Activated CD8-positive, alpha-beta memory T cell treated with anti-CD3 and anti-CD28 coated beads, Interleukin-2, amount 50 U/mL, for 48 hours (primary cell): Measurements from ENCODE around the gene LRRN1.
"Not testable (repeated sequence)": the region's sequence is repeated elsewhere in the genome, so short reads cannot be mapped to it uniquely, and the experiment has no call there.

ENCODE experiments used
- DNase-seq: peaks from one replicate; pipeline ENCODE4 v3.0.0-alpha.2; 2020

The LRRN1 gene

GRCh38 chr3:3815206-3815605 is 16.0 kb downstream of the LRRN1 start:
- DNase-seq: no peak

- DNase-seq: no peak
Observed at GRCh38 chr3:3816034-3816433, 16.8 kb downstream of the LRRN1 start.

- no peak for DNase-seq
Observed at GRCh38 chr3:3817865-3818264, 18.6 kb downstream of the LRRN1 start.

GRCh38 chr3:3821777-3822176 is 22.5 kb downstream of the LRRN1 start:
- no peak for DNase-seq

GRCh38 chr3:3825035-3825434 is 25.8 kb downstream of the LRRN1 start:
- no peak for DNase-seq

- no peak for DNase-seq
Observed at GRCh38 chr3:3826521-3826920, 27.3 kb downstream of the LRRN1 start.

GRCh38 chr3:3827111-3827510 is 27.9 kb downstream of the LRRN1 start:
- no peak for DNase-seq

GRCh38 chr3:3828417-3828816 is 29.2 kb downstream of the LRRN1 start:
- not testable (repeated sequence) for DNase-seq

GRCh38 chr3:3836845-3837244 is 37.6 kb downstream of the LRRN1 start:
- no peak for DNase-seq

GRCh38 chr3:3842356-3842755 is 43.1 kb downstream of the LRRN1 start:
- DNase-seq: no peak

- DNase-seq: no peak
Observed at GRCh38 chr3:3847994-3848922, 49.0 kb downstream of the LRRN1 start.

- no peak for DNase-seq
Observed at GRCh38 chr3:3848923-3849275, 49.7 kb downstream of the LRRN1 start.

GRCh38 chr3:3851621-3852323 is 52.5 kb downstream of the LRRN1 start:
- DNase-seq: no peak

- no peak for DNase-seq
Observed at GRCh38 chr3:3853544-3853943, 54.3 kb downstream of the LRRN1 start.

- DNase-seq: no peak
Observed at GRCh38 chr3:3855056-3855455, 55.8 kb downstream of the LRRN1 start.

- DNase-seq: no peak
Observed at GRCh38 chr3:3860235-3860634, 61.0 kb downstream of the LRRN1 start.

- no peak for DNase-seq
Observed at GRCh38 chr3:3862534-3862933, 63.3 kb downstream of the LRRN1 start.

- DNase-seq: no peak
Observed at GRCh38 chr3:3875491-3875890, 76.3 kb downstream of the LRRN1 start.

GRCh38 chr3:3881050-3881449 is 81.8 kb downstream of the LRRN1 start:
- DNase-seq: no peak

- DNase-seq: not testable (repeated sequence)
Observed at GRCh38 chr3:3887311-3887710, 88.1 kb downstream of the LRRN1 start.

- no peak for DNase-seq
Observed at GRCh38 chr3:3893590-3893989, 94.4 kb downstream of the LRRN1 start.
